ENCODE data around the gene ANTKMT.
"Not testable (repeated sequence)": the region's sequence is repeated elsewhere in the genome, so short reads cannot be mapped to it uniquely, and the experiment has no call there.

Gene ANTKMT

GRCh38 chr16:682493-683395 is 38.2 kb upstream of the ANTKMT start:
- Histone ChIP-seq H3K27ac (ENCODE audit: low read length) (no peak overlapping the region), H3K9ac (ENCODE audit: low read length in 2 of 2) (no peak overlapping the region), H3K4me1 (ENCODE audit: control insufficient read depth, insufficient read depth, low read length) (peaks cover 52% of the 10 kb centered on the region)

GRCh38 chr16:683396-684070 is 37.4 kb upstream of the ANTKMT start:
- Histone ChIP-seq H3K4me1 (ENCODE audit: control insufficient read depth, insufficient read depth, low read length) (peaks cover 53% of the 10 kb centered on the region), H3K9ac (ENCODE audit: low read length in 2 of 2) (peak overlapping the region in 1 of 2 donors; percentile 53), H3K27ac (ENCODE audit: low read length) (no peak overlapping the region), H3K27me3 (ENCODE audit: control insufficient read depth in 1 of 2, insufficient read depth in 2 of 2, low read length in 2 of 2) (no peaks in the 10 kb centered on the region), H3K4me3 (ENCODE audit: low read length in 2 of 2) (peak overlapping the region; percentile 63 to 81), H3K9me3 (ENCODE audit: control insufficient read depth in 2 of 2, low read length in 2 of 2) (no peaks in the 10 kb centered on the region), H3K36me3 (ENCODE audit: control insufficient read depth in 2 of 2, insufficient read depth in 2 of 2, low read length in 2 of 2) (peaks cover 12 to 17% of the 10 kb centered on the region in 2 donors)

More at GRCh38 chr16:682493-683395, 38.2 kb upstream of the ANTKMT start:
- Histone ChIP-seq H3K4me3 (ENCODE audit: low read length in 2 of 2) (peak overlapping the region in 1 of 2 donors; percentile 81), H3K9me3 (ENCODE audit: control insufficient read depth in 2 of 2, low read length in 2 of 2) (no peaks in the 10 kb centered on the region), H3K36me3 (ENCODE audit: control insufficient read depth in 2 of 2, insufficient read depth in 2 of 2, low read length in 2 of 2) (peaks cover 12 to 17% of the 10 kb centered on the region in 2 donors), H3K27me3 (ENCODE audit: control insufficient read depth in 1 of 2, insufficient read depth in 2 of 2, low read length in 2 of 2) (no peaks in the 10 kb centered on the region)

- Histone ChIP-seq H3K27me3 (ENCODE audit: control insufficient read depth in 1 of 2, insufficient read depth in 2 of 2, low read length in 2 of 2) (no peaks in the 10 kb centered on the region), H3K36me3 (ENCODE audit: control insufficient read depth in 2 of 2, insufficient read depth in 2 of 2, low read length in 2 of 2) (peaks cover 12 to 17% of the 10 kb centered on the region in 2 donors), H3K4me3 (ENCODE audit: low read length in 2 of 2) (peak within 1 kb of the TSS; percentile 75 to 81), H3K27ac (ENCODE audit: low read length) (peak within 1 kb of the TSS; percentile 58), H3K4me1 (ENCODE audit: control insufficient read depth, insufficient read depth, low read length) (peaks cover 58% of the 10 kb centered on the region), H3K9ac (ENCODE audit: low read length in 2 of 2) (peak within 1 kb of the TSS; percentile 42 to 63), H3K9me3 (ENCODE audit: control insufficient read depth in 2 of 2, low read length in 2 of 2) (no peaks in the 10 kb centered on the region)
Observed at GRCh38 chr16:684071-684794, 36.7 kb upstream of the ANTKMT start, which contains the start of gene JMJD8. JMJD8 (minus strand) TSS chr16:684334; CDS start chr16:684319, 15 bp downstream.

DNA sequence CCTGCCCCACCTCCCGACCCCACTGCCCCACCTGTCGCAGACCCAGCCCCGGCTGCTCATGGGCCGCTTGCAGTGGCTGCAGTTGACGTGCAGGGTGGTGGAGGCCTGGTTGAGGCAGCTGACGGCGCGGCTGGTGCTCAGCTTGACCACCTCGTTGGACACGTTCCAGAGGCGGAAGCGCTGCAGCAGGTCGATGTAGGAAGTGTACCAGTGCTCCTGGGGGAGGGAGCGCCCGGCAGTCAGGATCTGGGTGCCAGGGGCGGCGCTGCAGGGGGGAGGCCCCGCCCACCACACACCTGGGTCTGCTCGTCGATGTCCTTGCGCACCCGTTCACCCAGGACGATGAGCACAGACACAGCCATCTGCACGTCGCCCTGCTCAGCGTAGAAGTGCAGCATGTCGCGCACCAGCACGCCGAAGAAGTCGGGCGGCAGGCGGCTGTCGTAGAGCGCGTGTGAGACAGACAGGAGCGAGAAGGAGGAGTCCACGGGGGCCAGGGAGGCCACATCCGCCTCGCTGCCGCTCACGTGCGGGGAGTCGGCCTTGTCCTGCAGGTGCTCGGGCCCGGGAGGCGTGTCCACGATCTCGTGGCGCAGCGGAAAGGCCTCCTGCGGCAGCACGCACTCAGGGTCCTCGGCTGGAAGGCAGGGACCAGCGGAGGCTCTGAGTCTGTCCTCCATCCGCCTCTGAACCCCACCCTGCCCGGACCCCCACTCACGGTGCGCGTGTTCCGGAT is 35.8 kb upstream of the ANTKMT start:
- Histone ChIP-seq H3K27ac (ENCODE audit: low read length) (no peak overlapping the region), H3K4me1 (ENCODE audit: control insufficient read depth, insufficient read depth, low read length) (peaks cover 61% of the 10 kb centered on the region), H3K9ac (ENCODE audit: low read length in 2 of 2) (no peak overlapping the region), H3K4me3 (ENCODE audit: low read length in 2 of 2) (peak overlapping the region in 1 of 2 donors; percentile 40), H3K9me3 (ENCODE audit: control insufficient read depth in 2 of 2, low read length in 2 of 2) (no peaks in the 10 kb centered on the region), H3K27me3 (ENCODE audit: control insufficient read depth in 1 of 2, insufficient read depth in 2 of 2, low read length in 2 of 2) (no peaks in the 10 kb centered on the region), H3K36me3 (ENCODE audit: control insufficient read depth in 2 of 2, insufficient read depth in 2 of 2, low read length in 2 of 2) (peaks cover 12 to 17% of the 10 kb centered on the region in 2 donors)

- Histone ChIP-seq H3K9me3 (ENCODE audit: control insufficient read depth in 2 of 2, low read length in 2 of 2) (no peaks in the 10 kb centered on the region), H3K36me3 (ENCODE audit: control insufficient read depth in 2 of 2, insufficient read depth in 2 of 2, low read length in 2 of 2) (peaks cover 12 to 17% of the 10 kb centered on the region in 2 donors), H3K27ac (ENCODE audit: low read length) (no peak overlapping the region), H3K27me3 (ENCODE audit: control insufficient read depth in 1 of 2, insufficient read depth in 2 of 2, low read length in 2 of 2) (no peaks in the 10 kb centered on the region), H3K4me1 (ENCODE audit: control insufficient read depth, insufficient read depth, low read length) (peaks cover 57% of the 10 kb centered on the region), H3K4me3 (ENCODE audit: low read length in 2 of 2) (no peak overlapping the region), H3K9ac (ENCODE audit: low read length in 2 of 2) (no peak overlapping the region)
Observed at GRCh38 chr16:685967-686366, 35.0 kb upstream of the ANTKMT start.

GRCh38 chr16:686459-687260 is 34.3 kb upstream of the ANTKMT start:
- peaks cover 50% of the 10 kb centered on the region for H3K4me1 ChIP-seq (ENCODE audit: control insufficient read depth, insufficient read depth, low read length)
- H3K36me3 ChIP-seq (ENCODE audit: control insufficient read depth in 2 of 2, insufficient read depth in 2 of 2, low read length in 2 of 2) = peaks cover 10 to 14% of the 10 kb centered on the region in 2 donors

GRCh38 chr16:687499-687898 is 33.4 kb upstream of the ANTKMT start:
- peaks cover 2 to 6% of the 10 kb centered on the region in 2 donors for H3K36me3 ChIP-seq (ENCODE audit: control insufficient read depth in 2 of 2, insufficient read depth in 2 of 2, low read length in 2 of 2)
- no peaks in the 10 kb centered on the region for H3K9me3 ChIP-seq (ENCODE audit: control insufficient read depth in 2 of 2, low read length in 2 of 2)
- no peak overlapping the region for H3K9ac ChIP-seq (ENCODE audit: low read length in 2 of 2)
- H3K4me3 ChIP-seq (ENCODE audit: low read length in 2 of 2) = no peak overlapping the region
- H3K27me3 ChIP-seq (ENCODE audit: control insufficient read depth in 1 of 2, insufficient read depth in 2 of 2, low read length in 2 of 2) = no peaks in the 10 kb centered on the region
- no peak overlapping the region for H3K27ac ChIP-seq (ENCODE audit: low read length)
- H3K4me1 ChIP-seq (ENCODE audit: control insufficient read depth, insufficient read depth, low read length) = peaks cover 42% of the 10 kb centered on the region

More at GRCh38 chr16:686459-687260, 34.3 kb upstream of the ANTKMT start:
- Histone ChIP-seq H3K27me3 (ENCODE audit: control insufficient read depth in 1 of 2, insufficient read depth in 2 of 2, low read length in 2 of 2) (no peaks in the 10 kb centered on the region), H3K9ac (ENCODE audit: low read length in 2 of 2) (no peak overlapping the region), H3K9me3 (ENCODE audit: control insufficient read depth in 2 of 2, low read length in 2 of 2) (no peaks in the 10 kb centered on the region), H3K4me3 (ENCODE audit: low read length in 2 of 2) (no peak overlapping the region), H3K27ac (ENCODE audit: low read length) (no peak overlapping the region)

DNA sequence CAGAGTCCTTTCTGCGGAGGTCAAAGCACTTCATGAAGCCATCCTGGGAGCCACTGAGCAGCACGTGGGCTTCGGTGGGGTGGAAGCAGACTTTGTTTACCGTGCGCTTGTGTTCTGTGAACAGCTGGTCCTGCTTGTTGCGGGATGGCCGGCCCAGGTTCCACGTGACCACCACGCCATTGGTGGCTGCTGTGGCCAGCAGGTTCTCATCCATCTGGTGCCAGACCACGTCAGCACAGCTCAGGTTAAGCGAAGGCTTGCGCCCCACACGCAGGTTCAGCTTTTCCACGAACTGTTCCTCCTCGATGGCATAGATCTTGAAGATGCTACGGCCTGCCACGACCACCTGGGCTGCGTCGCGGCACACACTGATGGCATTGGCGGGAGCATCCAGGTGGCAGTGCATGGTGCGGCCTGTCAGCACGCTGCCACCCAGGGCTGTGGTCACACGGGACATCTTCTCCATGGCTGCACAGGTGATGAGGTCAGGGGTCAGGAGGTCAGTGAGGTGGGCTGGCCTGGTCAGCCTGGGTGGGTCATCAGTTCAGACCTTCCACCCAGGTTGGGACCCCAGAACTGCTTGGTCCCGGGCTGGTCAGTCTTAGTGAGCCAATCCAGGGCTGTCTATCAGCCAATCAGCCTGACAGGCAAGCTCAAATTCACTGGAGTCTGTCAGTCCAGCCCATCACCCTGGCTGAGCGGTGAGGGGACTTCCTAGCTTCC is 31.6 kb upstream of the ANTKMT start:
- Histone ChIP-seq H3K4me3 (ENCODE audit: low read length in 2 of 2) (peak overlapping the region; percentile 61 to 92), H3K27ac (ENCODE audit: low read length) (peak overlapping the region; percentile 66), H3K27me3 (ENCODE audit: control insufficient read depth in 1 of 2, insufficient read depth in 2 of 2, low read length in 2 of 2) (peaks cover 2 to 18% of the 10 kb centered on the region in 2 donors), H3K4me1 (ENCODE audit: control insufficient read depth, insufficient read depth, low read length) (peaks cover 34% of the 10 kb centered on the region), H3K9ac (ENCODE audit: low read length in 2 of 2) (peak overlapping the region; percentile 73 to 94), H3K9me3 (ENCODE audit: control insufficient read depth in 2 of 2, low read length in 2 of 2) (no peaks in the 10 kb centered on the region), H3K36me3 (ENCODE audit: control insufficient read depth in 2 of 2, insufficient read depth in 2 of 2, low read length in 2 of 2) (no peaks in the 10 kb centered on the region)

GRCh38 chr16:691242-691641 is 29.7 kb upstream of the ANTKMT start:
- not testable (repeated sequence) for H3K27ac ChIP-seq (ENCODE audit: low read length); H3K36me3 ChIP-seq (ENCODE audit: control insufficient read depth in 2 of 2, insufficient read depth in 2 of 2, low read length in 2 of 2); H3K9ac ChIP-seq (ENCODE audit: low read length in 2 of 2); H3K9me3 ChIP-seq (ENCODE audit: control insufficient read depth in 2 of 2, low read length in 2 of 2); H3K4me3 ChIP-seq (ENCODE audit: low read length in 2 of 2)
- Histone ChIP-seq H3K27me3 (ENCODE audit: control insufficient read depth in 1 of 2, insufficient read depth in 2 of 2, low read length in 2 of 2) (peaks cover 14 to 35% of the 10 kb centered on the region in 2 donors), H3K4me1 (ENCODE audit: control insufficient read depth, insufficient read depth, low read length) (peaks cover 34% of the 10 kb centered on the region)

Measured in stomach smooth muscle (tissue), 2 donors.